SHP77 treated with DMSO at 0.1 percent for 48 hours (cell line): Measurements from ENCODE around the gene FLVCR2.

Experiments
- DNase-seq: peaks from one replicate; lab custom pipeline; 2025; lab: John Stamatoyannopoulos, UW

FLVCR2 gene

GRCh38 chr14:75558440-75558839 lies 20.0 kb upstream of the FLVCR2 start:
- DNase-seq: no peak

GRCh38 chr14:75559045-75559444 lies 19.4 kb upstream of the FLVCR2 start:
- no peak for DNase-seq

- DNase-seq: no peak
Observed at GRCh38 chr14:75559451-75560222, 18.8 kb upstream of the FLVCR2 start.

GRCh38 chr14:75561013-75561432 lies 17.4 kb upstream of the FLVCR2 start:
- DNase-seq: peak; percentile 50

- DNase-seq: no peak
Observed at GRCh38 chr14:75562089-75562488, 16.3 kb upstream of the FLVCR2 start.

GRCh38 chr14:75562489-75562888 lies 15.9 kb upstream of the FLVCR2 start:
- DNase-seq: no peak

GRCh38 chr14:75563931-75564330 lies 14.5 kb upstream of the FLVCR2 start:
- DNase-seq: no peak

- no peak for DNase-seq
Observed at GRCh38 chr14:75565056-75565455, 13.4 kb upstream of the FLVCR2 start.

- DNase-seq: no peak
Observed at GRCh38 chr14:75566321-75566720, 12.1 kb upstream of the FLVCR2 start.

- no peak for DNase-seq
Observed at GRCh38 chr14:75566752-75567151, 11.7 kb upstream of the FLVCR2 start.

- DNase-seq: no peak
Observed at GRCh38 chr14:75568140-75568539, 10.3 kb upstream of the FLVCR2 start.

- no peak for DNase-seq
Observed at GRCh38 chr14:75568791-75569190, 9.6 kb upstream of the FLVCR2 start.

- no peak for DNase-seq
Observed at GRCh38 chr14:75570797-75571196, 7.6 kb upstream of the FLVCR2 start.

GRCh38 chr14:75572104-75572503 lies 6.3 kb upstream of the FLVCR2 start:
- DNase-seq: no peak

GRCh38 chr14:75577090-75577489 lies 1.3 kb upstream of the FLVCR2 start:
- no peak for DNase-seq

GRCh38 chr14:75577729-75578101 lies 705 bp upstream of the FLVCR2 start:
- peak; percentile 34 for DNase-seq

GRCh38 chr14:75578786-75579337 lies 442 bp downstream of the FLVCR2 start:
- DNase-seq: no peak

GRCh38 chr14:75579338-75579864 lies 981 bp downstream of the FLVCR2 start:
- no peak for DNase-seq

- no peak for DNase-seq
Observed at GRCh38 chr14:75579882-75580281, 1.5 kb downstream of the FLVCR2 start.

- DNase-seq: no peak
Observed at GRCh38 chr14:75587388-75587787, 9.0 kb downstream of the FLVCR2 start.

- DNase-seq: no peak
Observed at GRCh38 chr14:75589931-75590330, 11.5 kb downstream of the FLVCR2 start.

- DNase-seq: no peak
Observed at GRCh38 chr14:75591331-75591946, 13.0 kb downstream of the FLVCR2 start.

GRCh38 chr14:75591987-75592575 lies 13.7 kb downstream of the FLVCR2 start:
- DNase-seq: no peak
